GDM1 (cell line): ENCODE measurements around the gene ACMSD.

Experiments
- DNase-seq: peaks from one replicate; lab custom pipeline; 2025; lab: John Stamatoyannopoulos, UW

Gene ACMSD

DNA sequence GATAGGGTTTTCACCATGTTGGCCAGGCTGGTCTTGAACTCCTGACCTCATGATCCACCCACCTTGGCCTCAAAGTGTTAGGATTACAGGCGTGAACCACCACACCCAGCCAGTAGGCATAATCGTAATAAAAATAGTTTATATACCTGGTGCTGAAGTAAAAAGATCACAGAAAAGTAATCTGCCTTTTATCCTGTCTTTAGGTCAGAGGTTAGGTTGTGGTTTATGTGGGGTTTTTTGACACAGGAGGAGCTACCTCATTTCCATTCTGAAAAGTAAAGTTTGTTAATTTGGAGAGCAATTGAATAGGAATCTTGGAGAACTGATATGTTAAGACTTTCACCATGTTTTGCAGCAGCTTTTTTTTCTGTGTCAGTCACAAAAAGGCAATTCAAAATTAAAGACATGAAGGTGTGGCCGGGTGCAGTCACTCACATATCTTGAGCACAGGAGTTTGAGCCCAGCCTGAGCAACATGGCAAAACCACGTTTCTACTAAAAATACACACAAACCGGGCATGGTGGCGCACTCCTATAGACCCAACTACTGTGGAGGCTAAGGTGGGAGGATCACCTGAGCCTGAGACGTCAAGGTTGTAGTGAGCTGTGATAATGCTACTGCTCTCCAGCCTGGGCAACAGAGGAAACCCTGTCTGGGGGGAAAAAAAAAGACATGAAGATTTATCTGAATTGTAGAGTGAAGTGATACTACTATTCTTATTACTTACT, 111.7 kb downstream of the ACMSD start:
- DNase-seq, result no peak

DNA sequence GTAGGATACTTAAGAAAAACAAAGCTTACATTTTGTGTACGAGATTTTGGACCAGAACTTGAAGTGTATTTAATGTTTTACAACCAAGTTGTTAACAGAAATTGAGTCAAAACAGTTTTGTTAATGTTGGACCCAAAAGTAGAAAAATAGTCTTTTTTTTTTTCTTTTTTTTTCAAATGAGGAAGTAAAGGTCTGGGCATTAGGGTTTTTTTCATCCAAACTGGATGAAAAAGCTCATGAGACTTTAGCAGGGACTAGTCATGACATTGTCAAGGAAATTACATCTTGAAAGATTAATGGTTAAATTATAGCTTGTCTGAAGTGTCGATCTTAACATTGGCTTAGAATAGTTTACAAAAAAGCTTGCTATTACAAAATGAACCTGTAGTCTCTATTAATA, 112.5 kb downstream of the ACMSD start:
- no peak for DNase-seq
